HG02840 (cell line): ENCODE measurements around the gene ANKRD22.

Experiments
- ATAC-seq: cut with Tn5 transposase; IDR thresholded peaks from one replicate; pipeline ENCODE4 v1.9.1; 2021; ENCODE audit warnings: mild to moderate bottlenecking, moderate library complexity, moderate number of reproducible peaks; ENCODE audit not compliant: unreplicated experiment, low FRiP score

ANKRD22 gene

GRCh38 chr10:88803641-88804040, 48.0 kb downstream of the ANKRD22 start:
- ATAC-seq = no peak

- ATAC-seq = no peak
Observed at GRCh38 chr10:88802523-88803285, 48.9 kb downstream of the ANKRD22 start, which contains the start of gene LIPM. Gene LIPM, plus strand, starts transcription at chr10:88802730. Its CDS starts 167 bp downstream, at chr10:88802897.

- ATAC-seq = no peak
Observed at GRCh38 chr10:88800152-88801125, 51.2 kb downstream of the ANKRD22 start.

- no peak for ATAC-seq
Observed at GRCh38 chr10:88794731-88795130, 56.9 kb downstream of the ANKRD22 start.

- ATAC-seq = no peak
Observed at GRCh38 chr10:88793712-88794299, 57.8 kb downstream of the ANKRD22 start.

- no peak for ATAC-seq
Observed at GRCh38 chr10:88792661-88793060, 59.0 kb downstream of the ANKRD22 start.

- ATAC-seq = no peak
Observed at GRCh38 chr10:88791924-88792323, 59.7 kb downstream of the ANKRD22 start.

- ATAC-seq = no peak
Observed at GRCh38 chr10:88788924-88789323, 62.7 kb downstream of the ANKRD22 start.

GRCh38 chr10:88787463-88787862, 64.2 kb downstream of the ANKRD22 start:
- ATAC-seq = no peak

GRCh38 chr10:88786032-88786770, 65.4 kb downstream of the ANKRD22 start:
- no peak for ATAC-seq

- no peak for ATAC-seq
Observed at GRCh38 chr10:88783724-88784123, 67.9 kb downstream of the ANKRD22 start.

GRCh38 chr10:88782222-88782621, 69.4 kb downstream of the ANKRD22 start:
- ATAC-seq = no peak

- ATAC-seq = no peak
Observed at GRCh38 chr10:88781206-88781605, 70.4 kb downstream of the ANKRD22 start.
